DOHH2 (cell line): Measurements from ENCODE around the gene PRDM16.

Experiments used
- CTCF ChIP-seq: fragments of 200-600 bp; sonication (generic); IDR thresholded peaks from one replicate; pipeline ENCODE4 v1.5.1; 2014; ENCODE audit warnings: antibody characterized with exemption, mild to moderate bottlenecking, low read depth, low read length; ENCODE audit not compliant: poor library complexity, severe bottlenecking
- EZH2phosphoT487 ChIP-seq: fragments of 200-600 bp; sonication (generic); IDR thresholded peaks from 2 replicates; pipeline ENCODE4 v1.6.1; 2017; ENCODE audit warnings: borderline replicate concordance, mild to moderate bottlenecking, antibody characterized with exemption, low read length, moderate library complexity, mixed read lengths

GRCh38 chr1:3319874-3320245, 250.9 kb downstream of the PRDM16 start:
- TF ChIP-seq CTCF, result peak; percentile 87
- TF ChIP-seq EZH2phosphoT487, result no peak
